SK-N-MC (cell line): ENCODE measurements around the gene NLK.

Source experiments
- EZH2 ChIP-seq: fragments of 200-600 bp; sonication (generic); IDR thresholded peaks from one replicate; pipeline ENCODE4 v1.6.1; 2017; ENCODE audit warnings: antibody characterized with exemption
- FOXP2 ChIP-seq: optimal IDR thresholded peaks from 2 replicates; pipeline ENCODE3; 2011; ENCODE audit warnings: mild to moderate bottlenecking, moderate library complexity; ENCODE audit not compliant: insufficient read depth; ENCODE audit errors: extremely low read length, control extremely low read depth
- POLR2AphosphoS5 ChIP-seq: IDR thresholded peaks from 2 replicates; pipeline ENCODE4 v1.6.1; 2012; ENCODE audit warnings: mild to moderate bottlenecking, low read depth, low read length, borderline replicate concordance

GRCh38 chr17:28161311-28161710 lies 118.8 kb downstream of the NLK start:
- TF ChIP-seq POLR2AphosphoS5 (no peak), EZH2 (no peak), FOXP2 (no peak)
